Brain pericyte (primary cell): ENCODE results near the gene TUBA4B.

Experiments used
- DNase-seq: peaks from one replicate; pipeline ENCODE4 v3.0.0-alpha.2; 2012; ENCODE audit warnings: low read depth, low spot score

TUBA4B gene

GRCh38 chr2:219252900-219253752 is at the start of gene TUBA4B:
TSS of gene TUBA4B (plus strand) at chr2:219253243. CDS start at chr2:219253408, 165 bp downstream.
- no peak for DNase-seq

- DNase-seq: no peak
Measured at GRCh38 chr2:219204425-219205164, 48.4 kb upstream of the TUBA4B start.

- DNase-seq: no peak
Measured at GRCh38 chr2:219205165-219205538, 47.9 kb upstream of the TUBA4B start.

DNA sequence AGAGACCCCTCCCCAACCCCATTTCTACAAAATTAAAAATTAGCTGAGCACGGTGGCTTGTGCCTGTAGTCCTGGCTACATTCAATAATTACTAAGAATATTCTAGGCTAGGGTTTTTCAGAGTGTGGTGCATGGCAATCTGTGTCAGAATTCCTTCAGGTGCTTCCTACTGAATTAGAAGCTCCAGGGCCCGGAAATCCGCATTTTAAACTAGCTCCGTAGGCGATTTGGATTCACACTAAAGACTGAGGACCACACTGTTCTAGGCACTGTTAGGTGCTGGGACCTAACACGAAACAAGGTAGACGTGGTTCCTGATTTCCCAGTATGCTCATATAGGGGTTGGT is 47.1 kb upstream of the TUBA4B start:
- DNase-seq: no peak

GRCh38 chr2:219206328-219207133 is 46.5 kb upstream of the TUBA4B start, which contains the start of gene ZFAND2B:
TSS of gene ZFAND2B (plus strand) at chr2:219206782. CDS start at chr2:219206988, 206 bp downstream.
- peak; percentile 73 for DNase-seq

DNA sequence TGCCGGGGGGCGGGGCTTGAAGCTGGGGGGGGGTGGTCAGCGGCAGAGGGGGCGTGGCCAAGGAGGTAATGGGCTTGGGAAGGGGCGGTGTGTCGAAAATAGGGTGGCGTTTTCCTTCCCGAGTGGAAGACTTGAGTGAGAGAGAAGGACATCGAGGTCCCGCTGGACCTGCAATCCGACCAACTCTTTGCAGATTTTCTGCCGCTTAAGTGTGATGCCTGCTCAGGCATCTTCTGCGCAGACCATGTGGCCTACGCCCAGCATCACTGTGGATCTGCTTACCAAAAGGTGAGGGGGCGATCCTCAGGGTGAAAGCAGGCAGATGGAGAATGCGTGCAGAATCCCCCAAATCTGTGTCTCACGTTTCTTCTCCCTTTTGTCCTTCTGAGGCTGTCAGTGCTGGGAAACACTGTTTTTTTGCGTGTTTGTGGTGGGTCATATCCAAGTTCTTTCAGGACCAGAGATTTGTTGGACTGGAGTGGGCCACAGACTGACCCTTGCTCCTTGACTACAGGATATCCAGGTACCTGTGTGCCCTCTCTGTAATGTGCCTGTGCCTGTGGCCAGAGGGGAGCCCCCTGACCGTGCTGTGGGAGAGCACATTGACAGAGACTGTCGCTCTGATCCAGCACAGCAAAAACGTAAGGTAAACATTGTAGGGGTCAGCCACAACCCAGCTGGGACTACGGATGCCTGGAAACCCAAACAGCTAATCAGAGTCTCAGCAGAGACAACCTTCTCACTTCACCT is 45.7 kb upstream of the TUBA4B start:
- DNase-seq: no peak

GRCh38 chr2:219207884-219208740 is 44.9 kb upstream of the TUBA4B start:
- DNase-seq: no peak

DNA sequence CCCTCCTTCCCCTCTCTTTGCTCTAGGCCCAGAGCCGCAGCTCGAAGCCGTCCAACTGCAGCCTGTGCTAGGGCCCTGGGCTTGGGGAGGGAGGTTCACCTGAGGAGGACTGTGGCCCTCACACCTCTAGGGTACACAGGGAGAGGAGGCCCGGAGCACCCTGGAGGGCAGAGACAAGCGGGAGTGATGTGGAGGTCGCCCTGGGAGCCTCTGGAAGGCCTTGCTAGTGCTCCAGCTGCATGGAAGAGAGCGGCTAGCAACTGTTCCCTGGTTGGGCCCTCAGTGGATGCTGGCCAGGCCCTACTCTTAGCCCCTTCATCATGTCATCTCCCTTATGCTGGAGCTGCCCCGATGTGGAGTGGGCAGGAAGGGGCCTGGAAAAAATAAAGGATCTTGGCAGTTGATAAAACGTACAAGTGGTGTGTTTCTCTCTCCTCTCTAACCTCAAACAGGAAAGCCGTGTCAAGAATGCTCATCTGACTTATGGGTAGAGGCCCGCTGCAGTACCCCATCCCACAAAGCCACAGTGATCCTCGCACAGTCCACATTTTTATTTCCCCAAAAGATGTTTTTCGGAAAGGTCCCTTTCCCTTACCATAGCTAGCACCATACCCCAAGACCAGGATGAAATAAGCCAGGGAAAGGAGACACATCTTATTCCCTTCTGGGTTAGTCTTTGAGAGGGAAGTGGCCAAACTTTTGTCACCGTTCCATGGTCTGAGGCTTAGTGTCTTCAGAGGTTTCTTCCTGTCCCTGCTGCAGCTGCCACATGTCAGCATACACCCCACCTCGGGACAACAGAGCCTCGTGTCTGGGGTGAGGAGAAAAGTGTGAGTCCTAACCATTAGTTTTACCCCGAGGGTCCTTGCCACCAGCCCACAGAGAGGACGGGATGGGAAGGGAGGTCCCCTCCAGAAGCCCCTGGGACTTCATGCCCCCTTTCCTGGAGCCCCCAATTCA is 43.5 kb upstream of the TUBA4B start:
- no peak for DNase-seq

DNA sequence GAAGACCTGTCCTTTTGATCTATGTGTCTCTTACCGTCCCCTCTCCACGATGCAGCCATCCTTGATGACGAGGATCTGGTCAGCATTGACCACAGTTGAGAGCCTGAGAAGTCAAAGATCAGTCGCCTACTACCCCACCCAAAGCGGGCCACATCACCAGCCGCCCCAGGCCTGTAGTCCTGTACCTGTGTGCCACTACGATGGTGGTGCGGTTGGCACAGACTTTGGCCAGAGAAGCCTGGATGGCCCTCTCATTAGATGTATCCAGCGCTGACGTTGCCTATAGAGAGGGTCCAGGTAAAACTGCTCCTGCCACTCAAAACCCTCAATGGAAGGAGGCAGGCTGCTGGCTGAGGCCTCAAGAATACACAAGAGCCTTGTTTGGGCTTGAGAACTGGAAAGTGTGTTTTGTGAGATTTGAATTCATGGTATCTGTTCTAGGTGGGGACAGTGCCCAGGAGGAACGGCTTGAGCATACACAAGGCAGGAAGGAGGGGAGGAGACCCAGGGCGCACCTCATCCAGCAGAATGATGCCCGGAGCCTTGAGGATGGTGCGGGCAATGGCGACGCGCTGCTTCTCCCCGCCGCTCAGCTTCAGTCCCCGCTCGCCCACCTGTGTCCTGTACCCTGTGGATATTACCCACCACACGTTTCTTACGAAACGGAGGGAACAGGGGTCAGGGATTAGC is 42.7 kb upstream of the TUBA4B start:
- no peak for DNase-seq

GRCh38 chr2:219210886-219211362 is 42.1 kb upstream of the TUBA4B start:
- DNase-seq: no peak

- no peak for DNase-seq
Measured at GRCh38 chr2:219213026-219213415, 40.0 kb upstream of the TUBA4B start.

DNA sequence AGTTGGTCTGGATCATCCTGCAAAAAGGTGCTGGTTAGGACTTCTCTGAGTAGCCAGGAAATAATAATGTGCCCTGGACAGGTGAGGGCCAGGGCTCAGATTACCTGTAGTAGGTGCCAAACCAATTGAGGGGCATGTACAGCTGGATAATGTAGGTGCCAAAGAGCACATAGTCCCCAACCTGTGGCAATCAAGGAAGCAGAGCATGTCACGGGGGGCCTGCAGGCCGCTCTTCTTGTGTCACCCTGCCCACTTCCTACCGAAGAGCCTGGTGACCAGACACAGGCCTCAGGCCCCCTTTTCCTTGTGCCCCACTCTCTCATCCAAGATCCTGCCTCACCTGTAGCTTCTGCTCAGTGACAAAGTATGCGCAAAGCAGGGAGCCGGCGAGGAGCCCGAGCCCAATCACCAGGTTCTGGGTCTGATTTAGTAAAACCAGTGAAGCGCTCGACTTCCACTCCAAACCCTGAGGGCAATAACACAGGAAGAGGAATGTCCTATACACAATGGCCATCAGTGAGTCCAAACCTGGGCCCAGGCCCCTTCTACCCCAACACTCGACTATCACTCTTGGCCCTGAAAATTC is 39.5 kb upstream of the TUBA4B start:
- no peak for DNase-seq

DNA sequence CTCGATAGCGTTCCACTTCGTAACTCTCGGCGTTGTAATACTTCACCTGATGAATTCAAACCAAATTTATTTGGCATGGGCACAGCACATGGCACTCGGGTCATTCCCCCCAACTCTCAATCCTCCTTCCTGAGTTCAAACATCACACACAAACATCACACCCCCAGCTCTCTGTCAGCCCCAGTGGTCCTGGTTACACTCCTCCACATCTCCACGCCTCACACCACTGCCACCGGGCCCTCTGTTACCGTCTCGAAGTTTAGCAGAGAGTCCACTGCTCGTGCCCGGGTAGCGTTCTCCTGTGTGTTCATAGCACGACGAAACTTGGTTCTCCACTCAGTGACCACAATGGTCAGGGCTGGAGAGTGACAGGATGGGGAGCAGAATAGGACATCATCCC is 38.9 kb upstream of the TUBA4B start:
- no peak for DNase-seq

DNA sequence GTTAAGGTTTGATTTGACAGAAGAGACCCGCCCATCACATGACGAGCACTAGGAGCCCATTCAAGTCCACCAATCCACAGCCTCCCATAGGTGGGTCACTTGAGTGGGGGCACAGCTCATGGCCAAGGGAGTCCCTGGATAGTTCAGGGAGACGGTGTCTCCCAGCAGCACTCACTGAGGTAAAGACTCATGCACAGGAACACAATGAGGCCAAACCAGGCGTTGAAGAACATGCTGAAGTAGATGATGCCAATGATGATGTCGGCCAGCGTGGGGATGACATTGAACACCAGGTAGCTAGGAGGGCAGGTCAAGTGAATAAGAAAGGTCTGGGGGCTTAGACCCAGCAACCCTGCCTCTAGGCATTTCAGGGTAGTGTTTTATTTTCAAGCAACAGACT is 38.3 kb upstream of the TUBA4B start:
- no peak for DNase-seq

DNA sequence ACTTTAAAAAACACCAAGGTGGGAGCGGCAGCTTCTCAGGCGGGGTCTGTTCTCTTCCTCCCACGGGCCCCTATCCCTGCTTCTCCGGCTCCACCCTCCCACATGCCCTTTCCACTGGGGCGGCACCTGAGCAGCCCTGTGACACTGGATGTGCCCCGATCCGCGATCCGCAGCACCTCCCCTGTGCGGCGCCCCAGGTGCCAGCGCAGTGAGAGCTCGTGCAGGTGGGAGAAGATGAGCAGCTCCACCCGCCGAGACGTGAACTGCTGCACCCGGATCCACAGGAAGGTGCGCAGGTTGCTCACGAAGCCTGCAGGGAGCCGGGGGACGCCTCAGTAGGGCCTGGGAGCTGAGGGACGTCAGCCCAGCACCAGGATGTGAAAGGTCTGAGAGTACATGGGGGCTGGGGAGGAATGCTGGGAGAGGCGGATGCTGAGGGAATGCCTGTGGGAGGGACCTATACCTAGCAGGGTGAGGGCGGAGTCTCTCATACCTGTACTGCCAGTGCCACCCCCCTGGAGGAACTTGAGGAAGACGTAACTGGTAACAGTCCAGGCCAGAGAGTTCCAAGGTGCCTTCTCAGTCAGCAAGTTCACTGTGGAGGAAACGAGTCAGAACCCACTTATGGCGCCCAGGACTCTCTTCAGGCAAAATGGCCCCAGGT is 37.0 kb upstream of the TUBA4B start:
- DNase-seq: no peak

DNA sequence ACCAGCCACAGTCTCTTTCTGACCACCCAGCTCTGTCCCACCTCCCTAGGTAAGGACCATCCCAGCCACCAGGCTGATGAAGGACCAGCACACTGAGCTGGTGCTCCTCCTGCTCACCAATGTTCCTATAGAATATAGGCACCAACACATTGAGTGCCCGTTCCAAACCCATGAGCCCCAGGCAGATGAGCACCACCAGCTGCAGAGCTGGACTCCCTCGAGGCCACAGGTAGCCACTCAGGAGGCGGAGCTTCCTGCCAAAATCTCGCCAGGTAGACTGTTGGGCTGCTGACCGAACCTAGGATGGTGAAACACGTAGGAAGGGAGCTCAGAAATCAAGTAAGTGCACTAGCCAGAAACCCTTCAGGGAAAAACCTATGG is 36.5 kb upstream of the TUBA4B start:
- no peak for DNase-seq

DNA sequence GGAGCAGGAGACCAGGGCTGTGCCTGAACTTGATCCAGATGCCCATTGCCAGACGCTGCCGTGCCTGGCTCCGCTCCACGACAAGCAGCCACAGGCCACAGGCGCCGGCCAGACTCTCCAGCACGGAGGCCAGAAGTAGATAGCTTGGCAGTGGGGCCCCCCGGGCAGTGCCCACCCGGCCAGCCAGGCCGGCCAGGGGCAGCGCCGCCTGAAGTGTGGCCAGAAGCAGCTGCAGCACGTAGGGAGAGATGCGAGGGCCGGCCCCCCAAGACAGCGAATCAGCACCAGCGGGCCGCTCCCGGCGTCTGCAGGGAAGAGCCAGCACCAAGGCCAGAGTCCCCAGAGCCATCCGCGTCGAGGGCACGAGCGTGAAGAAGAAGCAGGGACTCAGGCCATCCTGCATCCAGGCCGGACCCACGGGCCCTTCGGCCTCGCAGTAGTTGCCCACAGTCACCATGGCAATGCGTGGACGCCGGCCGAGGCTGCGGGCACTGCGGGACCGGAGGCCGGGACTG is 34.8 kb upstream of the TUBA4B start:
- peak; percentile 68 for DNase-seq
